Fibroblast of the aortic adventitia (primary cell): ENCODE measurements around the gene GRK6. TPM values are rescaled to one million over a fixed set of nuclear protein-coding genes. Genes with fewer than 3 reads are reported as not detected.

Experiments
- DNase-seq: peaks from one replicate; pipeline ENCODE4 v3.0.0-alpha.2; 2010; ENCODE audit warnings: low read depth
- H3K4me3 ChIP-seq: 2 replicates; pipeline ENCODE4 v1.5.1; 2011; ENCODE audit warnings: low read depth, mild to moderate bottlenecking, control low read depth, low read length, moderate library complexity
- CTCF ChIP-seq: IDR thresholded peaks from 2 replicates; pipeline ENCODE4 v1.5.1; 2011; ENCODE audit warnings: mild to moderate bottlenecking, low read length, control low read depth, inconsistent platforms; ENCODE audit not compliant: insufficient read depth
- total RNA-seq: library from RNA; depleted of rRNA; stranded (reverse); fragments of >200 nt; gene quantifications from 2 replicates; pipeline ENCODE4 v1.2.3, GENCODE V29; 2012; ENCODE audit warnings: low replicate concordance

Gene GRK6
- total RNA-seq, 1 donor = 15.7 TPM

GRCh38 chr5:177427211-177427822, 841 bp downstream of the GRK6 start:
- DNase-seq = no peak
- no peak for TF ChIP-seq CTCF
- peak overlapping the region; percentile 81 for H3K4me3 ChIP-seq

- TF ChIP-seq CTCF = no peak
- H3K4me3 ChIP-seq = peak overlapping the region; percentile 81
- DNase-seq = no peak
Measured at GRCh38 chr5:177427919-177428573, 1.6 kb downstream of the GRK6 start.

GRCh38 chr5:177428574-177429217, 2.2 kb downstream of the GRK6 start:
- no peak for TF ChIP-seq CTCF
- no peak for DNase-seq
- no peak overlapping the region for H3K4me3 ChIP-seq

GRCh38 chr5:177429248-177430040, 3.0 kb downstream of the GRK6 start:
- no peak for TF ChIP-seq CTCF
- DNase-seq = no peak
- no peak overlapping the region for H3K4me3 ChIP-seq

GRCh38 chr5:177430140-177430951, 3.9 kb downstream of the GRK6 start:
- no peak for TF ChIP-seq CTCF
- no peak for DNase-seq
- no peak overlapping the region for H3K4me3 ChIP-seq

DNA sequence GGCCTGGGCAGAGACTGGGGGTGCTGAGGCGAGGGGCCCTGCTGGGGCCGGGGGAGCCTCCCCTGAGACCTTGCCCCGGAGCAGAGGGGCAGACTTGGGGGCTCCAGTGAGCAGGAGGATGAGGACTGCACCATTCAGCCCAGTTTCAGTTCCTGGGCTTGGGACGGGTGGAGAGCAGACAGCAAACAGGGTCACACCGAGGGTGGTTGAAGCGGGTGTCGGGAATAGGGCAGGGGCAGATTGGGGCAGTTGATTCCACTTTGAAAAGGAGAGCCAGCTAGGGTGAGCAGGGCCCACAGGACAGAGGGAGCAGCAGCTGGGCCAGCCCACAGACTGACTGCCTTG, 4.5 kb downstream of the GRK6 start:
- DNase-seq = no peak
- no peak overlapping the region for H3K4me3 ChIP-seq
- TF ChIP-seq CTCF = no peak
